GM19397 (cell line): ENCODE results near the gene EFEMP1.

ENCODE experiments used
- ATAC-seq: cut with Tn5 transposase; IDR thresholded peaks from one replicate; pipeline ENCODE4 v1.9.1; 2021; ENCODE audit warnings: mild to moderate bottlenecking, moderate library complexity; ENCODE audit not compliant: unreplicated experiment

EFEMP1 gene

GRCh38 chr2:55899881-55900280 is 23.7 kb downstream of the EFEMP1 start:
- no peak for ATAC-seq

DNA sequence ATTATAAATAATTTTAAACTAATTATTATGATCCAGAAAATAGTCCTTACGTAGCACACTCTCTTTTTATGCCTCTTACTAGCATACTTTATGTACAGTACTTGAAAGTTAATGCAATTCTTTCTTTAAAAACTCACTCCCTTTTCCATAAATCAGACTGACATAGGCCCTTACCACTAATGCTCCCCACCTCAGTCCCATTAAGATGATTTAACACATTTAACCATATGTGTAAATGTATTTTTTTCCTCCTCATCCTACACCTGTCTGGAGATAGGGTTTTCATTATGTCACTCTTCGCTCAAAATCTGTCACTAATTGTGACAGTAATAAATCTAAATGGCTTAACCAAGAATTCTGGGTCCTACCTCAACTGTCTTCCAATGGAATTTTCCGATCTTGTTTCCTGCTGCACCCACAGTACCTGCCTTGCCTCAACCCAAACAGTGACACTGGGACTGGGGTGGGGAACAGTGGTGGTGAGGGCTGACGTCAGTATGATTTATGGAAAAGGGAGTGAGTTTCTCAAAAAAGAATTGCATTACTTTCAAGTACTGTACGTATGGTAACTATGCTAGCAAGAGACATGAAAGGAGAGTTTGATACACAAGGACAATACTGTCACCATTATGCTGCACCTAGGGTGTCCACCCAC is 25.1 kb downstream of the EFEMP1 start:
- ATAC-seq: no peak

DNA sequence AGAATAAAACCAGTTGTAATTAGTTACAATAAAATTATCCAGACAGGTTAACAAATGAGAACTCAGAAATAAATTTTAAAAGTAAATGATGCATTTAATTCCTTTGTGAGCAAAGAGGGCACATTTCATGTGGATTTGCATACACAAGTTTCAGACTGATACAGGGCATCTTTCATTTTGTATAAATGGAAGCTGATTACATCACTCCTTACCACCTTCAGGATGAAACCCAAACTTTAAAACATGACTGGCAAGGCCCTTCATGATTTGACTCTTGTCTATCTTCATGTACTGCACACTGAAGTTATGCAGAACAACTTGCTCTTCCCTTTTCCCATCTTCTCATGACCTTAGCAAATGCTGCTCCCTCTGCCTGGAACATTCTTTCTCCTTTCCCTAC is 26.9 kb downstream of the EFEMP1 start:
- ATAC-seq: no peak

GRCh38 chr2:55894720-55895119 is 28.9 kb downstream of the EFEMP1 start:
- no peak for ATAC-seq

DNA sequence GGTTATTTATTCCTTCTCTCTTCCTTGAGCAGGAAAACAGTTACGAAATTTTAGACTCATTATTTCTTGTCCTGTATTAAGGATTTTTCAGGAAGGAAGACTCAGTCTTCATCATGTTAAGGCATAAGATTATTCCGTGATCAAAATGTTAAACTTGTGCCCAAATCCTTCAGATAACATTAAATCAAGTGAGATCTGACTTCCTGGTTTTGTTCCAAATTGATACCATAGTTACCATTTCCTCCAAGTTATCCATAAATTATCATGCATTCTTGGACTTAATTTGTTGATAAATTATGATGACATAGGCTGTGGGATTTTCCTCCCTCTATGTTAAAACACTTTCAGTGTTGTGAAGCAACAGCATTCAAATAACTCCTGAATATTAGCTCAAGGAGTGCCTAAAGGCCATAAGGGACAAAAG is 31.9 kb downstream of the EFEMP1 start:
- ATAC-seq: no peak

DNA sequence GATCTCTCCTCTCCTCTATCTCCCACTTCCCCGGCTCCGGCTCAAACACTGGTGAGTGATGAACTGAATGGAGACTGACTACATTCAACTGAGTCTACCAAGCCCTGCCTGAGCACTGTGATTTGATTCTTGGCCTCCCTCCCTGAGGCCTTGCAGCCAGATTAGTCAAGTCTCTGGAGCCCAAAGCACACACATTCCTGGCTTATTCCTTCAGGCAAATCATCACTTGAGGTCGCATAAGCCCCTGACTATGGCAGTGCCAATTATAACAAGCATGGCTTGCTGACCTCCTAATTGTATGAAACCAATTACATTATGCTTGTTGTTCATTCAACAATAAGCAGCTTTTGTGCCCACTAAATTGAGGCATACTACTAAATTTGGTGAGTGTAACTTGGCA is 34.6 kb downstream of the EFEMP1 start:
- no peak for ATAC-seq

DNA sequence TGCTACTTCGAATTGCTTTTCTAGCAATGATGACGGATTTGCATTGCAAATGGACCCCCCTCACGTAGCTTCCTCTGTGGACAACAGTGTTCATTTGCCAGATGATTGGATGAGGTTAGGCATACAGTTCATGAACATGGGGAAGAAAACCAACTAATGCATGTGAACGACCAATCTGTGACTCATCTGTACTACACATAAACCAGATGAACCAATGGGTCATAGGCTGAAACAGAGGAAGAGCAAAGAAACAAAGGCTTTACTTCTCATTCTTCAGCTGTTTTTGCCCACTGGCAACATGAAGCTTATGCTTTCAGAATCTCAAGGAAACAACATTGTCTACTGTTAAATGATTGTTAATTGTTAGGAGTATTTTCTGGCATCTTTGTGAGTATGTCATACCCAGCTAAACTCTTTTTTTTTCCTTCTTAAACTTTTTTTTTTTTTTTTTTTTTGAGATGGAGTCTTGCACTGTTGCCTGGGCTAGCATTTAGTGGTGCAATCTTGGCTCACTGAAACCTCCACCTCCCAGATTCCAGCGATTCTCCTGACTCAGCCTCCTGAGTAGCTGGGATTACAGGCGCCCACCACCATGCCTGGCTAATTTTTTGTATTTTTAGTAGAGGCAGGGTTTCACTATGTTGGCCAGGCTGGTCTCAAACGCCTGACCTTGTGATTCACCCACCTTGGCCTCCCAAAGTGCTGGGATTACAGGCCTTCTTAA is 35.5 kb downstream of the EFEMP1 start:
- ATAC-seq: no peak

GRCh38 chr2:55887351-55887750 is 36.2 kb downstream of the EFEMP1 start:
- no peak for ATAC-seq

GRCh38 chr2:55885944-55886281 is 37.7 kb downstream of the EFEMP1 start:
- ATAC-seq: no peak

- no peak for ATAC-seq
These were observed 38.2 kb downstream of the EFEMP1 start for GRCh38 chr2:55885127-55885943.

DNA sequence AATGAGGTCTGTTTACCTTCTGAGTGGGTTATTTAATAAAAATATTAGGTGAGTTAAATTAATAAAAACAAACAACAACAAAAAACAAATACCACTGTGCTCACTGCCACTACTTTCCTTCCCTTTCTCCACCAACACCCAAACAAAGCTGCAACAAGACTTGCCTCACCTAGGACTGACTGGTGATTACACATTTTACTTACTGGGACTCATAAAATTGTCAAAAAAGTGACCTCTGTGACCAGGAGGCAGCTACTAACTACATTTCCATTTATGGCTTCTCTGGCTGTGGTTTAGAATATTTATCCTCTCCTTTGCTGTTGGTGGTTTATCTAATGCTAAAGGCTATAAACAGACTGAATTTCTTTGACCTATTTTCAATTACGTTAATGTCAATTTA is 39.8 kb downstream of the EFEMP1 start:
- ATAC-seq: no peak

DNA sequence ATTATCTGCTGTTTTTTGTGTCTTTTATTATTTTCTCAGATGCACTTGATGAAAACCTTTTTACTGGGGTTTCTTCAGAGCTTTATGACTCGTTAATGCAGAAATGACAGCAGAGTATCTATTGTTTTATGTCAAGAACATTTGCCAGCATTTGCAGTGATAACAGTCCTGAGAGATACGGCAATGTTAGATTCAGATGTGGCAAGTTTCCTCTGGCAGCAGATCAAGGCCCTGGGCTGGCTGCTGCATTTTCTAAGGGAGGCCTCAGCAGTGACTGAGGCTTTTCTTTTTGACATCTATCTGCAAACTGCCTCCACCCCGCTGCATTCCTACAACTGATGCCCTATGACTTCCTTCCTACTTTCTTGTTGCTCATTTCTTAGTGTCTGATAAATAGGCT is 40.2 kb downstream of the EFEMP1 start:
- no peak for ATAC-seq

DNA sequence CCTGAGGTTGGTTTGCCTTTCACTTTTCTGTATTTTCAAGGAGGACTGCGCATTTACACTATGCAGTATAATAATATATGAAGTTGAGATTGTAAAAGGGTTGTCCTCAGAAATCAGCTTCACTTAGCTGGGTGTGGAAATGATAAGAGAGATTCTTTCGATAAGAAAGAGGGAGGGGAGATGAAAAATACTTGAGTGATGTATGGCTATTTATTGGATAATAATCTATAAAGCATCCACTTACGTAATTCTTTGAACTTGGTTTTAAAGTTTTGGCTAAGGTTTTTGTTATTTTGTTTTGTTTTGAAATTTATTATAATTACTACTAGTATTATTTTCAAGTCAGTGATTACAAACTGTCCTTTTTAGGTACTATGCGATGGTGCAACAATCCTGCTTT is 40.6 kb downstream of the EFEMP1 start:
- no peak for ATAC-seq

- ATAC-seq: no peak
These were observed 43.0 kb downstream of the EFEMP1 start for GRCh38 chr2:55880416-55881143.

DNA sequence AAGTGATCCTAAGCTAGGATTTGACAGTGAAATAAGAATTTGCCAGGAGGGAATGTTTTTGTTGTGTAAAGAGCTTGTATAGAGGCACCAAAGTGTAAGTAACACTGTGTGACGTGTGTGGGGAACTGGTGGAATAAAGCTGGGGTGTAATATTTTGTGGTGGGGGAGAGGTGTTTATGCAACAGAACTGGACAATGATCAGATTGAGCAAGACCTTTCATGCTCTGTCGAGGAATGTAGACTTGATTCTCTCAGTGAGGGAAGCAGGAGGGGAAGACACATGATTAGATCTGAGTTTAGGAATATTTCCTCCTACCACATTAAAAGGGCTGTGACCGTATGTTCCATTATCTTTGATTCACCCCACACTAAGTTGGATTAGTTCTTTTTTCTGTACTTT is 43.6 kb downstream of the EFEMP1 start:
- no peak for ATAC-seq

GRCh38 chr2:55877087-55877436 is 46.5 kb downstream of the EFEMP1 start:
- ATAC-seq: no peak

GRCh38 chr2:55876429-55877086 is 47.0 kb downstream of the EFEMP1 start:
- no peak for ATAC-seq

GRCh38 chr2:55875434-55876135 is 48.0 kb downstream of the EFEMP1 start:
- ATAC-seq: no peak

GRCh38 chr2:55874338-55874737 is 49.2 kb downstream of the EFEMP1 start:
- ATAC-seq: no peak

DNA sequence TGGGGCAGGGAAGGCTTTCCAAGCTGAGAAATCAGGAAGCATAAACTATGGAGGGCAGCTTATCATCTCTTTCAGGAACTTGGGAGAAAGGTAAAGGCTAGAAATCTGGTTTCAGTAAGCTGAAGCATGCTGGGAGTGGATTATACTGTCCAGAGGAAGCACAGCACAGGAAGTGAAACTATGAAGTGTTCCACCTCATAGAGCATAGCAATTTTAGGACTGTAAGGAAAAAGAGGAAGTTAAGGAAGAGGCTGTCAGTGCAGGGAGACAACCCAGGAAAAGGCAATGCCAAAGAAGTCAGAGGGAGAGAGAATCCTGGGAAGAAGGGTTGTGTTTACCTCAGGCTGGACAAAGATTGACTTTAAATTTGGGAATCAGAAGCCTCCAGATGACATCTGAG is 51.9 kb downstream of the EFEMP1 start:
- ATAC-seq: no peak
